ENCODE results near the gene SLC25A2. TPM values are rescaled to one million over a fixed set of nuclear protein-coding genes. Genes with fewer than 3 reads are reported as not detected.

Gene SLC25A2
- total and polyA plus RNA-seq, 10 of the 15 experiments (the other 5 are each of a cell fraction or from before 2014, with no cell fraction given) = 0.09 to 0.44 (median 0.24) TPM; not detected in 6

DNA sequence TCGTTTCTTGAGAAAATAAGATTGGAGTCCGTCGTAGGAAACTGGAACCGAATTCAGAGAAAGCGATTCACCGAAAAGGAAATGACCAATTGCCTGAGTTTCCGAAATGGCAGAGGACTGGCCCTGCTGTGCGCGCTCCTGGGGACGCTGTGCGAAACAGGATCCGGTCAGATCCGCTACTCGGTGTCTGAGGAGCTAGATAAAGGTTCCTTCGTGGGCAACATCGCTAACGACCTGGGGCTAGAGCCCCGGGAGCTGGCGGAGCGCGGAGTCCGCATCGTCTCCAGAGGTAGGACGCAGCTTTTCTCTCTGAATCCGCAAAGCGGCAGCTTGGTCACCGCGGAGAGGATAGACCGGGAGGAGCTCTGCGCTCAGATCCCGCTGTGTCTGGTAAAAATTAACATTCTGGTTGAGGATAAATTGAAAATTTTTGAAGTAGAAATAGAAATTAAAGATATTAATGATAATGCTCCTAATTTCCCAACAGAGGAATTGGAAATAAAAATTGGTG is 40.2 kb upstream of the SLC25A2 start:
- no peaks in the 10 kb centered on the region for H3K36me3 ChIP-seq (ENCODE audit: control insufficient read depth in 2 of 2, insufficient read depth in 2 of 2, low read length in 1 of 2)
- intact Hi-C loops (cut with micrococcal nuclease; ENCODE audit: unreplicated experiment) (no loop called here), in situ Hi-C loops (cut with MboI) (no loop called here)
- ATAC-seq (no peak), FAIRE-seq (no peak), DNase-seq (ENCODE audit: low read depth, low spot score) (no peak)
- peaks cover 2% of the 10 kb centered on the region; the same call in 2 of the 3 replicates for H3K9me3 ChIP-seq (replicated peaks; ENCODE audit: control insufficient read depth, insufficient read depth, low read length)
- BruUV-seq (replicated peaks) = no TSS peak
- WGBS (ENCODE audit: insufficient coverage, insufficient replicate concordance, low lambda C conversion rate, missing lambda C conversion rate) = 85% methylated on average over 31 of the region's 31 CpGs
- H3K79me2 ChIP-seq (ENCODE audit: control insufficient read depth, insufficient read depth, low read length) = no peaks in the 10 kb centered on the region
- no peak overlapping the region for H2AFZ ChIP-seq (ENCODE audit: control insufficient read depth, low read depth, low read length)
- H3K4me2 ChIP-seq (ENCODE audit: control insufficient read depth, insufficient read depth) = no peak overlapping the region
- ChIA-PET POLR2A (interaction anchor here (0.6 kb wide), 1 partner anchor 443 kb away, joined by 4 read pairs; no protein-coding TSS in a partner anchor), CTCF (interaction anchor here (1.1 kb wide), 1 partner anchor 220 kb away, joined by 5 read pairs; no protein-coding TSS in a partner anchor), RAD21 (ENCODE audit: unreplicated experiment) (interaction anchor here (1.1 kb wide), 1 partner anchor 220 kb away, joined by 3 read pairs; no protein-coding TSS in a partner anchor), SMC1A (ENCODE audit: uncharacterized antibody, unreplicated experiment) (interaction anchor here (1.1 kb wide), 1 partner anchor 16 kb away, joined by 3 read pairs; no protein-coding TSS in a partner anchor)
- H3K4me3 ChIP-seq = 0 out of 2 replicates have a peak overlapping the region, but pooled peaks have one; percentile 11
- H3K27ac ChIP-seq (ENCODE audit: control insufficient read depth, insufficient read depth) = no peak overlapping the region
- H3K9ac ChIP-seq (ENCODE audit: control insufficient read depth, insufficient read depth, low read length) = no peak overlapping the region
- H3K27me3 ChIP-seq (replicated peaks in 1 of 2; ENCODE audit: control insufficient read depth in 2 of 2, insufficient read depth in 2 of 2, low read length in 1 of 2) = no peaks in the 10 kb centered on the region
- no peak for TF ChIP-seq ZBED1 (IDR thresholded peaks at IDR 0.05; ENCODE audit: borderline replicate concordance)
- no peak for TF ChIP-seq CHD2 (IDR thresholded peaks at IDR 0.05; ENCODE audit: borderline replicate concordance, low read depth, low read length)
- TF ChIP-seq CTCF (IDR thresholded peaks at IDR 0.05 in 2 of 3, conservative IDR thresholded peaks at IDR 0.05 in 1 of 3; ENCODE audit: control insufficient read depth in 2 of 3, extremely low read depth in 1 of 3, insufficient read depth in 1 of 3, low read depth in 3 of 3, low read length in 3 of 3) = peak in 1 of 3 experiments; percentile 2; a peak in 1 of 6 replicates
- H3K4me1 ChIP-seq (ENCODE audit: control insufficient read depth, insufficient read depth, low read length) = no peaks in the 10 kb centered on the region
- no peaks in the 10 kb centered on the region for H4K20me1 ChIP-seq (ENCODE audit: control insufficient read depth, insufficient read depth)
